Activated CD4-positive, alpha-beta T cell treated with anti-CD3 and anti-CD28 coated beads, Interleukin-2, amount 50 U/mL, for 4 hours (primary cell): ENCODE measurements around the gene CAMSAP2.
"Not testable (repeated sequence)": the region's sequence is repeated elsewhere in the genome, so short reads cannot be mapped to it uniquely, and the experiment has no call there.

Experiments used
- DNase-seq, 2 experiments: peaks; one replicate each; pipeline ENCODE4 v3.0.0-alpha.2; 2020

Gene CAMSAP2

DNA sequence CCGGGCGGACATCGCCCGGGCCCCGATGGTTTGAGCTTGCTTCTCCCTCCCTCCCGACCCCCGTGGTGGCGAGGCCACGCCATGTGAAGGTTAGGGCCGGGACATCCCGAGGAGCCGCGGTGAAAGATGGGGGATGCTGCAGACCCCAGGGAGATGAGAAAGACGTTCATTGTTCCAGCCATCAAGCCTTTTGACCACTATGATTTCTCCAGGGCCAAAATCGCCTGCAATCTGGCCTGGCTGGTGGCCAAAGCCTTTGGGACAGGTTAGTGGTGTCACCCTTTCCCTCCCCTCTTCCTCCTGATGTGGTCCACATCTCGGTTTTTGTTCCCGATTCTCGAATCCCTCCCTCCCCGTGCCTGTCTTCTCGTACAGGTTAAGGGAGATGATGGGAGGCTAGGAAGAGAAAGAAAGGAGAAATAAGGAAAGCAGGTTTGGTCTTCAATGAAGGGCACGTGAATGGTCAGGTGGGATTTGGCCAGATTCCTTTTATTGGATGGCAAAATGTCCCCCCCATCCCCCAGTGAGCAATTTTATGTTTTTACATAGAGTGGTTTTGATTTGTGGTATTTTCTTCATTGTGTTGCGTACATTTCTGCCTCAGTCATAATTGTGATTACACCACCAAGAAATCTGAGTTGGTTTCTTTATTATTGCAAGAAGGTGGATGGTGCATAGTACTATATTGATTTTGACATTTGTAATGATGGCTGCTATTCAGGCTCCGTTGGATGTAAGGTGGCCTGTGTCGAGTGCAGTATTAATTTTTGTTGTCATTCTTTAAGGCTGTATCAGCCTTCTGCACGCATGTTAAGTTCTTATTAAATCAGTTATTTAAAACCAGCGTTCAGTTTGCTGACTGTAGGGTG is 1.2 kb downstream of the CAMSAP2 start:
- no peak for DNase-seq

DNA sequence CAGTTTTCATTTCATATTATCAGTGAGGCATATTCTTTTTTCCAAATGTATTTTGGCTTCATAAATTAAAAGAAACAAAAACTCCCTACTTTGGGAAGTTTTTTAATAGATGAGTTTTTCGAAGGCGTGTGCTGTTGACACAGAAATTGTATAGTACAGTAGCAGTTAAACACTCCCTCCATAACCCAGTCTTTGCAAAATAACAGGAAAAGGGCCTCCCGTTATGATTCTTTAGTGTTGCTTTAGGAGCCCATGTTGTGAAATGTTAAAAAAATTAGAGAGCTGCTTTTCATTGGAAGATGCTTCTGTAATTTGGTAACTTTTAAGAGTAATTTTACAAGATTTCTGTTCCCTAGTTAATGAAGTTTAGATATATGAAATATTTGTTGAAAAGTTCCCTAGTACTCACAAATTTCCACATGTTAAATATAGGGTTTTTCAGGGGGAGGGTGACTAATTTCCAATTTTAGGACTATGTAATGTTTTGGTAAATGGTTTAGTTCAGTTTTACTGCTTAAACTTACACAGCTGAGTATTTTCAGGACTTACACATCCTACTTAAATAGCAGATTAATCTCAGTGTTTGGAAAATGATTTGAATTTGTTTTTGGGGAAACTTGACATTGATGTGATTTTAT is 2.0 kb downstream of the CAMSAP2 start:
- no peak for DNase-seq

- no peak for DNase-seq
These were observed 3.0 kb downstream of the CAMSAP2 start for GRCh38 chr1:200741551-200742207.

GRCh38 chr1:200744143-200744542 is 5.5 kb downstream of the CAMSAP2 start:
- no peak for DNase-seq

DNA sequence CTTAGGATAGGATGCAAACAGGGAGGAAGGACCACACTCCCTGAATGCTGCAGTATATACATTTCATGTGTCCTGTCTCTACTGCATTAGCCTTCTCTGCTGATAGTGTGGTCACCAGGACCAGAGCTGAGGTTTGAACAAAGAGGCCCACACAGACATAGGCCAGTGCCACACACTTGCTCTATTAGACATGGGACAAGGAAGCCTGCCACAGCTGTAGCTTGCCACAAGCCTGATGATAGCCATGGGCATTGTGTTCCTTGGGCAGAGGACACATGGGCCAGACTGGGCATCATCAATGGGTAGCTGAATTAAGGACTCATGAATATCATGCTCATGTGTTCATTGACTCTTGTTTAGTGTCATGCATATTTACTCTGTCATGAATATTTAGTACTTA is 10.4 kb downstream of the CAMSAP2 start:
- DNase-seq = no peak

GRCh38 chr1:200750749-200751148 is 12.1 kb downstream of the CAMSAP2 start:
- not testable (repeated sequence) for DNase-seq

DNA sequence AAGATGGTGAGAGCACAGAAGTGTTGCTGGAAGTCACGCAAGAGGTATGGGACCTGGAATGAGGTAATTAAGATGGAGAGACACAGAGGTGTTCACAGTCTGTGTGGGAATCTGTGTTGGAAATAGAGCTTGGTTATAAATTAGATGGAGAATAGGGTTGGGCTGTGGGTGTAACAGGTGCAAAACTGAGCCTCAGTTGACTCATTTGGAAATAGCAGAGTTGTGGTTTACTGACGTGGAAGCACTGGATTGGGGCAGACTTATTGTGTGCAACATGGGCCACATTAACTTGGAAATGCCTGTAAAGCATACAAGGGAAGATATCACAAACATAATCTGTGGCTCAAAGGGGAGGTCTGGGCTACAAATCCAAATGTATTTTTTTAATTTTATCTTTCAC is 13.0 kb downstream of the CAMSAP2 start:
- DNase-seq = no peak

GRCh38 chr1:200753650-200754198 is 15.0 kb downstream of the CAMSAP2 start:
- no peak for DNase-seq

DNA sequence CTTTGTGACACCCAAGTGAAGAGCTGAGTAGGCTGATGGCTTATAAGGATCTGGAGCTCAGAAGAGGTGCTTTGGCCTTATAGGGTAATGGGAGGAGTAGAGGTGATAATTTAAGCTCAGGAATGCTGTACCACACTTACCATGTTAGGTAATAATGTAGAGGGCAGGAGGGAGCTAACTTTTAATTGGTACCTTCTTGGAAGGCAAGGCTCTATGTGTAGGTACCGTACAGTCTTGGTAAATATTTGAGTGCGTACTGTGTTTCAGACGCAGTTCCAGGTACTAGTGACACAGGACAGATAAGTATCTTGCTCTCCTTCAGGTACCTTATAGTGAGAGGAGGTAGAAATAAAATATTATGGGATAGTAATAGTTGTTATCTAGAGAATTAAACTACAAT is 16.8 kb downstream of the CAMSAP2 start:
- DNase-seq = no peak

GRCh38 chr1:200762089-200762488 is 23.4 kb downstream of the CAMSAP2 start:
- DNase-seq = no peak

GRCh38 chr1:200767321-200767720 is 28.6 kb downstream of the CAMSAP2 start:
- DNase-seq = no peak

- no peak for DNase-seq
These were observed 33.2 kb downstream of the CAMSAP2 start for GRCh38 chr1:200771625-200772555.

GRCh38 chr1:200774311-200774710 is 35.6 kb downstream of the CAMSAP2 start:
- no peak for DNase-seq

- no peak for DNase-seq
These were observed 36.2 kb downstream of the CAMSAP2 start for GRCh38 chr1:200774735-200775444.

- no peak for DNase-seq
These were observed 37.2 kb downstream of the CAMSAP2 start for GRCh38 chr1:200775850-200776249.

DNA sequence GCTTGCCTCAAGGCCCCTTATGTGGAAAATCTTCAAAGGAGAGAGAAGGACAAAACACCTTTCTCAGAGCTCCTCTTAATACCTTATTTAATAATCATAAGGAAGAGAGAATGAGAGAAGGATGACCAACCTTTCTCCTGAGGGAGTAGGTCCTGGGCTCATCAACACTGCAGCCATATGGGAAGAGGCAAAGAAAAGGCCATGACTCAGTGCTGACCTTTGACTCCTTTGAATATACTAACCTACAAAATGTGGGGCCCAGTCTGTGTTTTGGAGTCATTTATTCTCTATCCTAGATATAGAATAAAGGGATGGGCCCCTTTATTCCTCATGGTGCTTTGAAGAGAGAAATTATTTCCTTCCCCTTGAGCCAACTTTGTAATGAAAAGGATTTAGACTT is 38.3 kb downstream of the CAMSAP2 start:
- DNase-seq = no peak

DNA sequence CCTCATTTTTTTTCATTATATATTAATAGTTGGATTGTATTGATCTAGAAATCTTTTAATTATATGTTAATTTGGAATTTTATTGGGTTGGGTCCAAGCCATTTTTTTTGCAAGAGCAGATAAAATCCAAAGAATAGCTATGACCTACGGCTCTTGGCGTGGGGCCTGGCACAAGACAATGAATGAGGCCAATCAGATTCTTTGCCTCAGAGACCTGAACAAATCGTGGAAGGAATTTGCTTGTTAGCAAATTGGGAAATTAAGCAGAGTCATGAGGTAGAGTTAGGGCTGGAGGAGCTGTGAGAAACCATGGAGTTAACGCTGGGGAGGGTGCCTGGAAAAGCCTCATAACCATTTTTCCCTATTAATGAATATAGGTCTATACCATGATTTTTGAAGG is 40.1 kb downstream of the CAMSAP2 start:
- DNase-seq = no peak

DNA sequence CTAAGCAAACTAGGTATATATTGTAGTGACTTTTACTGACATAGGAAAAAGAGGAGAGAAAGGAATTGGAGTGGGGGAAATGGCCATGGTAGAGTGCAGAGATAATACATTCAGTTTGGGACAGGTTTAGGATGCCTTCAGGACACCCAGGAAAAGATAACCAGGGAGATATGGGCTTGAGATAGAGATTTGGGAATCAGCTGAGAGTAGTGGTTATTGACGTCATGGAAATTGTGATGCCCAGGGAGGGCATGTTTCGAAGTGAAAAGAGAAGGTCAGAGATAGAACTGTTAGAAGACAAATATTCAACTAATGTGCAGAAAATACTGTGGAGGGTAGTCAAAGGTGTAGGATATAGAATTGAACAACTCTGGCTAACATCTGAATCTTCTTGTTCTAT is 40.6 kb downstream of the CAMSAP2 start:
- no peak for DNase-seq

- DNase-seq = no peak
These were observed 42.1 kb downstream of the CAMSAP2 start for GRCh38 chr1:200780545-200781369.

- no peak for DNase-seq
These were observed 45.2 kb downstream of the CAMSAP2 start for GRCh38 chr1:200783926-200784325.

GRCh38 chr1:200784576-200784975 is 45.9 kb downstream of the CAMSAP2 start:
- DNase-seq = no peak
